ENCODE measurements around the gene SUGCT.

DNA sequence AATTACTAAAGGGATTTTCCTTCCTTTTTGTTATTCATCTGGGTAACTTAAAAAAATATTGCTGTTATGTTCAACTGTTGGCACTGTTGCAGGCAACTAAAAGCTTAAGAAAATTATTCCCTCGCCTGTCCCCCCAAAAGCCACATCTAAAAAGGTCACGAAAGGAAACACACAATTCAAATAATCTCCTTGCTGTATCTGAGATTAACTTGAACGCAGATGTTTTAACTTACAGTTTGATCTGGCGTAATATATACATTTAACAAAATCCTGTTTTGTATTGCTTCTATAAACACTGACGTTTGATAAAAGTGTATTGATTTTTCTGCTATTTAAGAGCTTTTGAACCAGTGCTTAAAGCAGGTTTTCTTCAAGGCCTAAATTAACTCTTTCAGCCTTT lies 432.1 kb downstream of the SUGCT start:
- TF ChIP-seq, protein P1, sequence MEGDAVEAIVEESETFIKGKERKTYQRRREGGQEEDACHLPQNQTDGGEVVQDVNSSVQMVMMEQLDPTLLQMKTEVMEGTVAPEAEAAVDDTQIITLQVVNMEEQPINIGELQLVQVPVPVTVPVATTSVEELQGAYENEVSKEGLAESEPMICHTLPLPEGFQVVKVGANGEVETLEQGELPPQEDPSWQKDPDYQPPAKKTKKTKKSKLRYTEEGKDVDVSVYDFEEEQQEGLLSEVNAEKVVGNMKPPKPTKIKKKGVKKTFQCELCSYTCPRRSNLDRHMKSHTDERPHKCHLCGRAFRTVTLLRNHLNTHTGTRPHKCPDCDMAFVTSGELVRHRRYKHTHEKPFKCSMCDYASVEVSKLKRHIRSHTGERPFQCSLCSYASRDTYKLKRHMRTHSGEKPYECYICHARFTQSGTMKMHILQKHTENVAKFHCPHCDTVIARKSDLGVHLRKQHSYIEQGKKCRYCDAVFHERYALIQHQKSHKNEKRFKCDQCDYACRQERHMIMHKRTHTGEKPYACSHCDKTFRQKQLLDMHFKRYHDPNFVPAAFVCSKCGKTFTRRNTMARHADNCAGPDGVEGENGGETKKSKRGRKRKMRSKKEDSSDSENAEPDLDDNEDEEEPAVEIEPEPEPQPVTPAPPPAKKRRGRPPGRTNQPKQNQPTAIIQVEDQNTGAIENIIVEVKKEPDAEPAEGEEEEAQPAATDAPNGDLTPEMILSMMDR (conservative IDR thresholded peaks at IDR 0.05 in 1 of 2, IDR thresholded peaks at IDR 0.05 in 1 of 2; ENCODE audit: extremely low read depth in 1 of 2, insufficient read depth in 1 of 2, low read depth in 1 of 2, low read length in 2 of 2), result no peak
- no peak for TF ChIP-seq EZH2 (IDR thresholded peaks at IDR 0.05; ENCODE audit: borderline replicate concordance, low read length)
